Transverse colon (tissue), 4 donors: ENCODE results near the gene RAP1GDS1. TPM values are rescaled to one million over a fixed set of nuclear protein-coding genes. Genes with fewer than 3 reads are reported as not detected.

Experiments used
- DNase-seq: peaks from one replicate; pipeline ENCODE4 v3.0.0-alpha.2; 2019
- H3K27ac ChIP-seq, 4 donors: fragments of 200-600 bp; sonication (generic); 2 replicates each; pipeline ENCODE4 v1.5.1; 2016 to 2018; ENCODE audit warnings: inconsistent platforms in 4 of 4
- H3K27me3 ChIP-seq: fragments of 200-600 bp; sonication (generic); 2 replicates; pipeline ENCODE4 v1.5.1; 2017; ENCODE audit warnings: inconsistent platforms
- H3K36me3 ChIP-seq, 4 donors: fragments of 200-600 bp; sonication (generic); 2 replicates each; pipeline ENCODE4 v1.5.1; 2017 to 2019; ENCODE audit warnings: inconsistent platforms in 4 of 4
- H3K4me1 ChIP-seq, 4 donors: fragments of 200-600 bp; sonication (generic); 2 replicates each; pipeline ENCODE4 v1.5.1; 2017 to 2020; ENCODE audit warnings: inconsistent platforms in 4 of 4
- H3K4me3 ChIP-seq, 4 donors: fragments of 200-600 bp; sonication (generic); 1 replicate in 1 of 4; 2 replicates in 3 of 4; pipeline versions ENCODE4 v1.5.1 to v1.6.1; 2017 to 2019; ENCODE audit warnings: inconsistent platforms in 4 of 4
- H3K9me3 ChIP-seq, 2 donors: fragments of 200-600 bp; sonication (generic); 2 replicates each; pipeline ENCODE4 v1.5.1; 2017 to 2019; ENCODE audit warnings: inconsistent platforms in 2 of 2
- EP300 ChIP-seq: sonication (generic); formaldehyde crosslinking; IDR thresholded peaks from one replicate; pipeline ENCODE4 v1.6.1; 2017; ENCODE audit warnings: antibody characterized with exemption, low read depth
- POLR2A ChIP-seq: fragments of 450-650 bp; IDR thresholded peaks from one replicate; pipeline ENCODE4 v1.6.1; 2016; ENCODE audit warnings: antibody characterized with exemption, mild to moderate bottlenecking, moderate library complexity
- POLR2AphosphoS5 ChIP-seq, 3 donors: sonication (generic); formaldehyde crosslinking; IDR thresholded peaks; one replicate each; pipeline ENCODE4 v1.6.1; 2016; ENCODE audit warnings: antibody characterized with exemption in 3 of 3
- WGBS, 2 donors: methylation state at CpG; one replicate each; pipeline ENCODE4 v1.1.5; 2018; ENCODE audit warnings: low coverage in 1 of 2; 5-methylcytosine and 5-hydroxymethylcytosine counted together
- in situ Hi-C, 4 donors: fragments of 200-750 bp; cut with MboI; loops; one replicate each; pipeline versions ENCODE4 v1.15.0 to v1.15.1; 2017; ENCODE audit warnings: low sequenced_read_pairs in 3 of 4, low pct_ligation_motif_present in 1 of 4, low pct_unique_long_range_greater_than_20kb in 1 of 4
- intact Hi-C: fragments of 100-400 bp; cut with DNase I; formaldehyde crosslinking; loops from one replicate; pipeline ENCODE4 v1.15.1; 2023; ENCODE audit warnings: low total_unique reads
- total RNA-seq, 4 donors: library from RNA; depleted of rRNA; stranded (reverse); fragments of >200 nt; gene quantifications; one replicate each; pipeline ENCODE4 v1.1.0, GENCODE V29; 2016
- TF ChIP-seq, protein P1 (sequence below), 5 experiments: fragments of 200-600 bp in 3 of 5; fragments of 450-650 bp in 2 of 5; sonication (generic) in 3 of 5; IDR thresholded peaks; 1 replicate in 2 of 5; 2 replicates in 3 of 5; pipeline ENCODE4 v1.5.1; 2016 to 2017; ENCODE audit warnings: antibody characterized with exemption in 5 of 5, inconsistent platforms in 3 of 5, mild to moderate bottlenecking in 2 of 5, moderate library complexity in 1 of 5

The RAP1GDS1 gene
- total RNA-seq, 4 donors from 2014 or later = 6.7 to 44.3 (median 34.2) TPM

DNA sequence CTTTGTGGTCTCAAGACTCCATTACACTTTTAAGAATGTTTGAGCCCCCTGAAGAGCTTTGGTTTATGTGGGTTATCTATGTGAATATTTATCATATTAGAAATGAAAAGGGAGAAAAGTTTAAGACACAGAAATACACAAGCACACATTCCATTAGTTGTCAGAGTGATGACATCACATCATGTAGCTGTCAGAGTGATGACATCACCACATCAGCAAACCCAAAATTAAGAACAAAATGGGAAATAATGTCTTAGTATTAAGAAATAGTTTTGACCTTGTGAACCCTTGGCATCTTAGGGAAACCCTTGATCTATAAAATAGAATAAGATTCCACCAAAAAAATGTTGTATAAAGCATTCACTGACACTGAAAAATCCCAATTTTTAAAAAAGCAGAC, 201.3 kb downstream of the RAP1GDS1 start:
- no peak for DNase-seq
- no peaks in the 10 kb centered on the region for H3K9me3 ChIP-seq
- H3K36me3 ChIP-seq = no peaks in the 10 kb centered on the region
- H3K27me3 ChIP-seq = no peaks in the 10 kb centered on the region
- TF ChIP-seq EP300 (no peak), POLR2A (no peak), POLR2AphosphoS5 (IDR thresholded peaks at IDR 0.05) (no peak)
- TF ChIP-seq, protein P1, sequence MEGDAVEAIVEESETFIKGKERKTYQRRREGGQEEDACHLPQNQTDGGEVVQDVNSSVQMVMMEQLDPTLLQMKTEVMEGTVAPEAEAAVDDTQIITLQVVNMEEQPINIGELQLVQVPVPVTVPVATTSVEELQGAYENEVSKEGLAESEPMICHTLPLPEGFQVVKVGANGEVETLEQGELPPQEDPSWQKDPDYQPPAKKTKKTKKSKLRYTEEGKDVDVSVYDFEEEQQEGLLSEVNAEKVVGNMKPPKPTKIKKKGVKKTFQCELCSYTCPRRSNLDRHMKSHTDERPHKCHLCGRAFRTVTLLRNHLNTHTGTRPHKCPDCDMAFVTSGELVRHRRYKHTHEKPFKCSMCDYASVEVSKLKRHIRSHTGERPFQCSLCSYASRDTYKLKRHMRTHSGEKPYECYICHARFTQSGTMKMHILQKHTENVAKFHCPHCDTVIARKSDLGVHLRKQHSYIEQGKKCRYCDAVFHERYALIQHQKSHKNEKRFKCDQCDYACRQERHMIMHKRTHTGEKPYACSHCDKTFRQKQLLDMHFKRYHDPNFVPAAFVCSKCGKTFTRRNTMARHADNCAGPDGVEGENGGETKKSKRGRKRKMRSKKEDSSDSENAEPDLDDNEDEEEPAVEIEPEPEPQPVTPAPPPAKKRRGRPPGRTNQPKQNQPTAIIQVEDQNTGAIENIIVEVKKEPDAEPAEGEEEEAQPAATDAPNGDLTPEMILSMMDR (IDR thresholded peaks at IDR 0.05) = no peak
- in situ Hi-C loops (loop anchor here in 2 of 4 donors (25.0 kb wide), 3 partner anchors 475 to 600 kb away; partner anchors contain the start of gene EIF4E (in 1 of the 2)), intact Hi-C loops (no loop called here)
- H3K4me1 ChIP-seq = peaks cover 0 to 4% (median 0%) of the 10 kb centered on the region in 4 donors
- no peak overlapping the region for H3K4me3 ChIP-seq
- H3K27ac ChIP-seq = no peak overlapping the region

DNA sequence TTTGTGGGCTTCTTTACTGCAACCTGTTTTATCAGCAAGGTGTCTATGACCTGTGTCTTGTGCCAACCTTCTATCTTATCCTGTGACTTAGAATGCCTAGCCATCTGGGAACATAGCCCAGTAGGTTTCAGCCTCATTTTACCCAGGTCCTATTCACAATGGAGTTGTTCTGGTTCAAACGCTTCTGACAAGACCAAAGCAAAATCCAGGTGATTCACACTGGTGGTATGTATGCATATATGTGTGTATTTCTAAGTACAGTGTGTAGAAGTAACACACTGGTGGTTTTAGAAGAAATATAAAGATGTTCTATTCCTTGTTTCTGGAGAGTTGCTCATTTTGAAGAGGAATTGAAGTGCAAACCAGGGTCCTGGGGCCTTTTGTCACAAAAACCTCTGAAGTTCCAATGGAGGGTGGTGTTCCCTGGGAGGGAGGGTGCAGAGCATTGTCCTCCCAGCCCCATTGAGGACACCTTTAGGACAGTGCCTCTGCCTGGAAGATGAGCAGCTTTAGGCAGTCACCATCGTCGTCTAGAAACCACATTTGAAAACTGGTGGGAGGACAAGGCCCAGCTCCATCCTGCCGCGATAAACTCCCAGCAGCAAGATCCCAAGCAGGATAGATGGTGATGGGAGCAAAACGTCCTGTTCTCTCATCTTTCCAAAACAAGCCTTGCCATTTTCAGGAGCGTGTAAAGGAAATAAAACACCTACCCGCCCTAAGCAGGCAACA, 205.8 kb downstream of the RAP1GDS1 start:
- H3K27ac ChIP-seq = no peak overlapping the region
- H3K4me1 ChIP-seq = peaks cover 0 to 10% (median 4%) of the 10 kb centered on the region in 4 donors
- WGBS, 2 donors = 13 to 39% methylated on average over 3 to 8 of the region's 8 CpGs
- no peak overlapping the region for H3K4me3 ChIP-seq
- no peak for TF ChIP-seq POLR2A
- TF ChIP-seq POLR2AphosphoS5 (IDR thresholded peaks at IDR 0.05) = no peak
- TF ChIP-seq EP300 = no peak
- TF ChIP-seq, protein P1 (IDR thresholded peaks at IDR 0.05) = no peak
- no peak for DNase-seq
- H3K9me3 ChIP-seq = no peaks in the 10 kb centered on the region
- no peaks in the 10 kb centered on the region for H3K27me3 ChIP-seq
- no peaks in the 10 kb centered on the region for H3K36me3 ChIP-seq
- in situ Hi-C loops = loop anchor here in 2 of 4 donors (25.0 kb wide), 3 partner anchors 470 to 595 kb away; partner anchors contain the start of gene EIF4E (in 1 of the 2)
- intact Hi-C loops = no loop called here

DNA sequence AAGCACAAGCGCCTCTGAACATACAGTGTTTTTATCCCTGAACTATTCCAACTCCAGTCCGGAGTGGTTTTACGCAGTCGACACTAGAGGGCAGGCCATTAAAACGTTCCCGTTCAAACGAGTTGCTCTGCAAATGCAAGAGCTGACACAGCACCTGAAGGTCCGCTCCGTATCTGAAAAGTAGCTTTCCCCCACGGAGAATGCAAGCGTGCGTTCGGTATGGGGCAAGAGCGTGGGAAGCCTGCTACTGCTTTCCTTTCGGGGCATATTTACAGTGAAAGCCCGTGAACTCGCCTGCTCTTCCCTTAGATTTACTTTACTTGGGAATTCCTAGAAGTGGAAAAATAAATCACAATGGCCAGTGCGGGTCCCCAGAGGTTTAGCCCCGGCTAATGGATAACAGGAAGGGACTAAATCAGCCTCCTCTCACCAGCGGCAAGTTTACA, 206.5 kb downstream of the RAP1GDS1 start:
- H3K36me3 ChIP-seq = no peaks in the 10 kb centered on the region
- 2 to 7% methylated on average over 3 to 20 of the region's 20 CpGs for WGBS, 2 donors
- peaks cover 0 to 10% (median 4%) of the 10 kb centered on the region in 4 donors for H3K4me1 ChIP-seq
- H3K27me3 ChIP-seq = no peaks in the 10 kb centered on the region
- no peak overlapping the region for H3K27ac ChIP-seq
- intact Hi-C loops = no loop called here
- H3K4me3 ChIP-seq = peak overlapping the region in 3 of 4 donors; percentile 5 to 43 (median 28)
- no peaks in the 10 kb centered on the region for H3K9me3 ChIP-seq
- in situ Hi-C loops = loop anchor here in 2 of 4 donors (25.0 kb wide), 3 partner anchors 470 to 595 kb away; partner anchors contain the start of gene EIF4E (in 1 of the 2)
- DNase-seq = peak; percentile 81
- TF ChIP-seq EP300 (no peak), POLR2AphosphoS5 (IDR thresholded peaks at IDR 0.05) (no peak)
- TF ChIP-seq, protein P1 (IDR thresholded peaks at IDR 0.05) = peak; percentile 69 to 81 (median 75)

DNA sequence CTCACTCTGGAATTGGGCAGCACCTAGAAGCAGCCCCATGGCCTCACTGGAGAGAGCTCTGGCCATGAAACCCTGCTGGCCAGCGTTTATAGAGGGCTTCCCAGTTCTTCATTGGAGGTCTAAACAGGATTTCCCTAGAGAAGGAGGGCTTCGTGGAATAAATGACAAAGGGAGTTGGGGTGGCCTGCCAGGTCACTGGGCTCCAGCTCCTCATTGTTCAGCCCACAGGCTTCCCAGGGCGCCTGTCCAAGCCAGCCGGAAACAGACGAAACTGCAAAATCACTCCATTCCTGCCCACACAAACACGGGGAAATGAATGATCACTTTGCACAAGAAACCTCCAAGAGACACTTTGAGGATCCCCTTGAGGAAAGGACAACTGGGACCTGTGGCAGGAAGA, 207.5 kb downstream of the RAP1GDS1 start:
- DNase-seq = no peak
- peaks cover 0 to 10% (median 4%) of the 10 kb centered on the region in 4 donors for H3K4me1 ChIP-seq
- no peak overlapping the region for H3K27ac ChIP-seq
- H3K36me3 ChIP-seq = no peaks in the 10 kb centered on the region
- H3K4me3 ChIP-seq = no peak overlapping the region
- intact Hi-C loops = no loop called here
- in situ Hi-C loops = loop anchor here in 2 of 4 donors (25.0 kb wide), 3 partner anchors 469 to 594 kb away; partner anchors contain the start of gene EIF4E (in 1 of the 2)
- TF ChIP-seq, protein P1 (IDR thresholded peaks at IDR 0.05) = no peak
- TF ChIP-seq POLR2AphosphoS5 (IDR thresholded peaks at IDR 0.05) = no peak
- TF ChIP-seq POLR2A = no peak
- no peak for TF ChIP-seq EP300
- no peaks in the 10 kb centered on the region for H3K9me3 ChIP-seq
- WGBS, 2 donors = 56% methylated on average over 6 of the region's 6 CpGs; no CpG with 5 or more reads in 1 of the 2 donors
- H3K27me3 ChIP-seq = no peaks in the 10 kb centered on the region
